ENCODE data around the gene RALGPS2. TPM values are rescaled to one million over a fixed set of nuclear protein-coding genes. Genes with fewer than 3 reads are reported as not detected.

The RALGPS2 gene
- polyA plus RNA-seq, 1 of the 3 experiments (the other 2 are of a cell fraction) = 5.1 TPM

- no peaks in the 10 kb centered on the region for H3K9me3 ChIP-seq
- CTCF ChIA-PET = interaction anchor here (0.8 to 1.0 kb wide), 3 partner anchors 10 to 41 kb away, joined by 3 to 4 read pairs (median 3); no protein-coding TSS in a partner anchor
Measured at GRCh38 chr1:178962853-178963711, 238.0 kb downstream of the RALGPS2 start.

More at GRCh38 chr1:178962853-178963711, 238.0 kb downstream of the RALGPS2 start:
- Histone ChIP-seq H3K79me2 (ENCODE audit: insufficient read depth) (no peaks in the 10 kb centered on the region), H3K4me2 (no peak overlapping the region), H3K36me3 (replicated peaks in 1 of 2; ENCODE audit: control insufficient read depth in 1 of 2, insufficient read depth in 2 of 2, low read length in 1 of 2) (no peaks in the 10 kb centered on the region), H3K4me1 (ENCODE audit: control insufficient read depth in 1 of 2, insufficient read depth in 2 of 2, low read depth in 1 of 2, low read length in 1 of 2) (no peaks in the 10 kb centered on the region), H3K4me3 (ENCODE audit: low read depth in 2 of 2, low read length in 1 of 2) (no peak overlapping the region), H2AFZ (ENCODE audit: low read depth) (no peak overlapping the region), H3F3A (replicated peaks; ENCODE audit: insufficient read depth) (no peaks in the 10 kb centered on the region), H3K27ac (ENCODE audit: low read depth in 2 of 2, low read length in 1 of 2) (no peak overlapping the region), H4K20me1 (ENCODE audit: insufficient read depth) (no peaks in the 10 kb centered on the region), H3K9me2 (no peaks in the 10 kb centered on the region), H3K9ac (no peak overlapping the region), H3K27me3 (ENCODE audit: insufficient read depth) (no peaks in the 10 kb centered on the region)
- TF ChIP-seq USF1 (IDR thresholded peaks at IDR 0.05; ENCODE audit: borderline replicate concordance, low read depth) = no peak
- no peak for TF ChIP-seq RFX5 (IDR thresholded peaks at IDR 0.05; ENCODE audit: low read length)
- no peak for TF ChIP-seq TCF12 (IDR thresholded peaks at IDR 0.05)
- TF ChIP-seq PBX3 (IDR thresholded peaks at IDR 0.05) = no peak
- no peak for TF ChIP-seq GATA2 (CRISPR knock-in tag; IDR thresholded peaks at IDR 0.05)
- no peak for TF ChIP-seq RCOR1 (IDR thresholded peaks at IDR 0.05; ENCODE audit: low read length)
- TF ChIP-seq YY1 (IDR thresholded peaks at IDR 0.05; ENCODE audit: low read depth) = no peak
- no peak for TF ChIP-seq FOXJ3 (CRISPR knock-in tag; IDR thresholded peaks at IDR 0.05)
- no peak for TF ChIP-seq CTCF (IDR thresholded peaks at IDR 0.05)
- no peak for TF ChIP-seq FOXM1 (IDR thresholded peaks at IDR 0.05; ENCODE audit: low read depth)
- no peak for TF ChIP-seq TEAD4 (IDR thresholded peaks at IDR 0.05; ENCODE audit: borderline replicate concordance, insufficient read depth)
- POLR2A ChIA-PET = no interaction called here
- DNase-seq = no peak
- 66% methylated on average over 10 of the region's 10 CpGs for WGBS (ENCODE audit: low lambda C conversion rate)
